Endothelial cell of umbilical vein (primary cell): ENCODE measurements around the gene CDH9. TPM values are rescaled to one million over a fixed set of nuclear protein-coding genes. Genes with fewer than 3 reads are reported as not detected.

ENCODE experiments used
- BruUV-seq: library from RNA; stranded (reverse); fragments of 400-500 nt; replicated peaks from 2 replicates; lab custom pipeline; 2021; lab: Mats Ljungman, UMichigan
- CTCF ChIA-PET: fragments of 300-600, 350-600 bp; sonication (Branson Sonifier 250); formaldehyde crosslinking; loops from one replicate; lab custom pipeline; 2021; ENCODE audit warnings: antibody characterized with exemption, inconsistent platforms; lab: Charles Lee
- POLR2A ChIA-PET: fragments of 300-600, 350-600 bp; sonication (Branson Sonifier 250); formaldehyde crosslinking; loops from one replicate; lab custom pipeline; 2021; ENCODE audit warnings: antibody characterized with exemption, inconsistent platforms; lab: Charles Lee
- DNase-seq: peaks from one replicate; pipeline ENCODE4 v3.0.0-alpha.2; 2011; ENCODE audit warnings: low read depth, low spot score
- FAIRE-seq: peaks from 2 replicates; lab custom pipeline; 2011; peaks lifted over from hg19 to GRCh38; lab: Jason Lieb, UNC
- H2AFZ ChIP-seq: 2 replicates; pipeline ENCODE4 v1.6.0; 2012; ENCODE audit warnings: low read depth, low read length, control low read depth, inconsistent platforms
- H3K27ac ChIP-seq: 2 replicates; pipeline ENCODE4 v1.5.1; 2011; ENCODE audit warnings: low read depth, mild to moderate bottlenecking, control low read depth, low read length, moderate library complexity; ENCODE audit not compliant: insufficient read depth
- H3K27me3 ChIP-seq, 2 experiments: 2 replicates each; pipeline versions ENCODE4 v1.6.0 to v1.6.1; 2011; ENCODE audit warnings: low read length in 2 of 2, mixed read lengths in 1 of 2; ENCODE audit not compliant: control insufficient read depth in 2 of 2, insufficient read depth in 2 of 2
- H3K36me3 ChIP-seq, 2 experiments: 2 replicates in 1 of 2; 3 replicates in 1 of 2; pipeline ENCODE4 v1.5.1; 2011; ENCODE audit warnings: low read length in 2 of 2, mild to moderate bottlenecking in 1 of 2, moderate library complexity in 1 of 2; ENCODE audit not compliant: control insufficient read depth in 2 of 2, insufficient read depth in 2 of 2; ENCODE audit errors: extremely low read depth in 1 of 2
- H3K4me1 ChIP-seq: 3 replicates; pipeline ENCODE4 v1.5.1; 2011; ENCODE audit warnings: mild to moderate bottlenecking, low read length; ENCODE audit not compliant: control insufficient read depth, insufficient read depth; ENCODE audit errors: extremely low read depth
- H3K4me2 ChIP-seq: 2 replicates; pipeline ENCODE4 v1.6.1; 2011; ENCODE audit warnings: low read length, control low read depth, mixed read lengths; ENCODE audit not compliant: insufficient read depth
- H3K4me3 ChIP-seq, 3 experiments: fragments of 200-600 bp in 1 of 3; sonication (generic), shearing (Covaris generic) in 1 of 3; replicated peaks in 1 of 3; 2 replicates each; pipeline ENCODE4 v1.5.1; 2011 to 2016; ENCODE audit warnings: control low read depth in 3 of 3, low read length in 3 of 3, mild to moderate bottlenecking in 2 of 3, inconsistent platforms in 1 of 3, low read depth in 1 of 3, moderate library complexity in 1 of 3; ENCODE audit not compliant: insufficient read depth in 1 of 3
- H3K79me2 ChIP-seq: 2 replicates; pipeline ENCODE4 v1.6.0; 2012; ENCODE audit warnings: low read length, inconsistent platforms; ENCODE audit not compliant: control insufficient read depth, insufficient read depth
- H3K9ac ChIP-seq: replicated peaks from 2 replicates; pipeline ENCODE3; 2011; ENCODE audit warnings: low read length, control low read depth; ENCODE audit not compliant: insufficient read depth; ENCODE audit errors: extremely low read depth
- H3K9me1 ChIP-seq: replicated peaks from 3 replicates; pipeline ENCODE4 v1.6.0; 2011; ENCODE audit warnings: mild to moderate bottlenecking, low read length; ENCODE audit not compliant: control insufficient read depth, insufficient read depth; ENCODE audit errors: extremely low read depth
- H3K9me3 ChIP-seq: replicated peaks from 2 replicates; pipeline ENCODE4 v1.5.1; 2012; ENCODE audit warnings: low read length, inconsistent platforms; ENCODE audit not compliant: control insufficient read depth, insufficient read depth
- H4K20me1 ChIP-seq: replicated peaks from 2 replicates; pipeline ENCODE3; 2011; ENCODE audit warnings: mild to moderate bottlenecking, low read length; ENCODE audit not compliant: control insufficient read depth, insufficient read depth; ENCODE audit errors: extremely low read depth
- CTCF ChIP-seq, 2 donors: IDR thresholded peaks; 1 replicate in 1 of 2; 2 replicates in 1 of 2; pipeline ENCODE4 v1.5.1; 2011; ENCODE audit warnings: low read length in 2 of 2, mild to moderate bottlenecking in 2 of 2, moderate library complexity in 2 of 2, control low read depth in 1 of 2, inconsistent platforms in 1 of 2, low read depth in 1 of 2; ENCODE audit not compliant: insufficient read depth in 1 of 2; ENCODE audit errors: extremely low read depth in 1 of 2
- EZH2 ChIP-seq: IDR thresholded peaks from 2 replicates; pipeline ENCODE4 v1.6.1; 2012; ENCODE audit warnings: borderline replicate concordance, low read depth, mild to moderate bottlenecking, moderate library complexity, low read length, inconsistent platforms; ENCODE audit not compliant: severe bottlenecking
- FOS ChIP-seq: IDR thresholded peaks from 2 replicates; pipeline ENCODE4 v1.6.1; 2011; ENCODE audit warnings: mild to moderate bottlenecking, low read length, moderate library complexity, borderline replicate concordance; ENCODE audit not compliant: insufficient read depth
- GATA2 ChIP-seq: IDR thresholded peaks from 2 replicates; pipeline ENCODE4 v1.7.0; 2011; ENCODE audit warnings: low read depth, mild to moderate bottlenecking, moderate library complexity, mixed read lengths, low read length; ENCODE audit not compliant: insufficient read length, insufficient read depth
- JUN ChIP-seq: IDR thresholded peaks from 2 replicates; pipeline ENCODE4 v1.6.1; 2011; ENCODE audit warnings: borderline replicate concordance, low read depth; ENCODE audit not compliant: insufficient read length, insufficient read depth
- MAX ChIP-seq: IDR thresholded peaks from 2 replicates; pipeline ENCODE4 v1.6.1; 2011; ENCODE audit not compliant: insufficient read depth, insufficient read length
- MYC ChIP-seq: IDR thresholded peaks from one replicate; pipeline ENCODE4 v1.6.1; 2011; ENCODE audit warnings: mild to moderate bottlenecking, low read depth, low read length
- POLR2A ChIP-seq: IDR thresholded peaks from 2 replicates; pipeline ENCODE4 v1.6.1; 2012; ENCODE audit warnings: low read depth, mild to moderate bottlenecking, control low read depth, low read length
- POLR2AphosphoS5 ChIP-seq: IDR thresholded peaks from 2 replicates; pipeline ENCODE4 v1.6.1; 2012; ENCODE audit warnings: low read depth, mild to moderate bottlenecking, control low read depth, low read length, moderate library complexity; ENCODE audit not compliant: insufficient read depth
- dilution Hi-C: fragments of 300-500 bp; cut with MboI; formaldehyde crosslinking; loops from one replicate; pipeline ENCODE4 v1.15.0; 2019; ENCODE audit warnings: low sequenced_read_pairs; ENCODE audit not compliant: extremely low pct_ligation_motif_present
- intact Hi-C: fragments of 100-400 bp; cut with micrococcal nuclease; formaldehyde crosslinking; loops from one replicate; pipeline ENCODE4 v1.10.0; 2022
- polyA plus RNA-seq, 4 experiments: library from polyadenylated mRNA; depleted of rRNA in 3 of 4; stranded (reverse) in 3 of 4; unstranded in 1 of 4; fragments of >200 nt; gene quantifications; 2 replicates each; pipeline versions ENCODE4 v1.2.1 to v1.2.3, GENCODE V29; 2011 to 2012; ENCODE audit warnings: missing spikeins in 1 of 4
- total RNA-seq: library from RNA; stranded (reverse); gene quantifications from 2 replicates; pipeline ENCODE4 v1.2.3, GENCODE V29; 2021

The CDH9 gene
- total and polyA plus RNA-seq, 2 donors (not counting 3 experiments of a cell fraction or from before 2014, with no cell fraction given): not detected

GRCh38 chr5:27020973-27021372, 17.4 kb downstream of the CDH9 start:
- BruUV-seq: no TSS peak
- intact Hi-C loops (no loop called here), dilution Hi-C loops (no loop called here)
- Histone ChIP-seq H3K4me3 (no peak overlapping the region), H3K27ac (no peak overlapping the region), H3K4me1 (no peaks in the 10 kb centered on the region), H3K36me3 (no peaks in the 10 kb centered on the region), H3K9me3 (peaks cover 4% of the 10 kb centered on the region), H3K9me1 (no peaks in the 10 kb centered on the region), H4K20me1 (no peaks in the 10 kb centered on the region), H2AFZ (no peak overlapping the region), H3K27me3 (no peaks in the 10 kb centered on the region), H3K9ac (no peak overlapping the region), H3K4me2 (no peak overlapping the region), H3K79me2 (no peaks in the 10 kb centered on the region)
- ChIA-PET CTCF (no interaction called here), POLR2A (no interaction called here)
- DNase-seq: no peak
- no peak for FAIRE-seq
- no peak for TF ChIP-seq JUN
- TF ChIP-seq POLR2A: no peak
- no peak for TF ChIP-seq POLR2AphosphoS5
- TF ChIP-seq EZH2: no peak
- TF ChIP-seq FOS: no peak
- TF ChIP-seq CTCF (IDR thresholded peaks at IDR 0.05; ENCODE audit: extremely low read depth in 1 of 2, insufficient read depth in 1 of 2, low read depth in 1 of 2, low read length in 2 of 2): no peak
- no peak for TF ChIP-seq MAX
- TF ChIP-seq MYC: no peak
- no peak for TF ChIP-seq GATA2
